Activated CD4-positive, alpha-beta memory T cell treated with anti-CD3 and anti-CD28 coated beads, Interleukin-2, amount 10 ng/mL, durations not matched to agents 7 days and 5 days (primary cell): ENCODE data around the gene THADA. TPM values are rescaled to one million over a fixed set of nuclear protein-coding genes. Genes with fewer than 3 reads are reported as not detected.
"Not testable (repeated sequence)": the region's sequence is repeated elsewhere in the genome, so short reads cannot be mapped to it uniquely, and the experiment has no call there.

Experiments used
- CTCF ChIA-PET: fragments of 350-600 bp; sonication (Branson Sonifier 250); formaldehyde crosslinking; loops from one replicate; lab custom pipeline; 2021; ENCODE audit warnings: antibody characterized with exemption, inconsistent platforms; lab: Charles Lee
- POLR2A ChIA-PET: fragments of 350-600 bp; sonication (Branson Sonifier 250); formaldehyde crosslinking; loops from one replicate; lab custom pipeline; 2021; ENCODE audit warnings: antibody characterized with exemption; lab: Charles Lee
- DNase-seq: peaks from one replicate; pipeline ENCODE4 v3.0.0-alpha.2; 2020
- H3K27ac Mint-ChIP-seq: one replicate; pipeline ENCODE4 v1.8.0; 2021; ENCODE audit warnings: mild to moderate bottlenecking, mixed read lengths
- H3K27me3 Mint-ChIP-seq: one replicate; pipeline ENCODE4 v1.8.0; 2021; ENCODE audit warnings: mixed read lengths
- H3K36me3 Mint-ChIP-seq: one replicate; pipeline ENCODE4 v1.8.0; 2021; ENCODE audit warnings: low read depth, mixed read lengths
- H3K4me1 Mint-ChIP-seq: one replicate; pipeline ENCODE4 v1.8.0; 2021; ENCODE audit warnings: mixed read lengths
- H3K4me3 Mint-ChIP-seq: one replicate; pipeline ENCODE4 v1.8.0; 2021; ENCODE audit warnings: mild to moderate bottlenecking, mixed read lengths
- H3K9me3 Mint-ChIP-seq: one replicate; pipeline ENCODE4 v1.8.0; 2021; ENCODE audit warnings: mixed read lengths
- total RNA-seq, 2 experiments: library from RNA; stranded (reverse); gene quantifications; one replicate each; pipeline ENCODE4 v1.2.3, GENCODE V29; 2021

THADA gene
- total RNA-seq, 2 experiments from 2014 or later, result 21.6 to 25.8 TPM

- POLR2A ChIA-PET, result interaction anchor here (0.6 to 1.1 kb wide), 3 partner anchors 19 to 37 kb away, joined by 3 to 4 read pairs (median 3); no protein-coding TSS in a partner anchor
- Mint-ChIP-seq H3K4me1 (peaks cover 28% of the 10 kb centered on the region), H3K27ac (no peak overlapping the region), H3K9me3 (no peaks in the 10 kb centered on the region), H3K4me3 (no peak overlapping the region), H3K36me3 (peaks cover 30% of the 10 kb centered on the region), H3K27me3 (no peaks in the 10 kb centered on the region)
- CTCF ChIA-PET, result interaction anchor here (0.9 to 1.5 kb wide), 3 partner anchors 13 to 443 kb away, joined by 3 to 4 read pairs (median 3); no protein-coding TSS in a partner anchor
- DNase-seq, result no peak
Measured at GRCh38 chr2:43389581-43390466, 206.0 kb downstream of the THADA start.

- no peak overlapping the region for H3K27ac Mint-ChIP-seq
- no peak for DNase-seq
- ChIA-PET POLR2A (interaction anchor here (1.0 kb wide), 1 partner anchor 18 kb away, joined by 3 read pairs; no protein-coding TSS in a partner anchor), CTCF (interaction anchor here (0.9 to 1.5 kb wide), 2 partner anchors 11 to 96 kb away, joined by 3 to 4 read pairs; no protein-coding TSS in a partner anchor)
- no peak overlapping the region for H3K4me3 Mint-ChIP-seq
- H3K4me1 Mint-ChIP-seq, result peaks cover 40% of the 10 kb centered on the region
- no peaks in the 10 kb centered on the region for H3K9me3 Mint-ChIP-seq
- peaks cover 23% of the 10 kb centered on the region for H3K36me3 Mint-ChIP-seq
- no peaks in the 10 kb centered on the region for H3K27me3 Mint-ChIP-seq
Measured at GRCh38 chr2:43388371-43388770, 207.5 kb downstream of the THADA start.

- no peak overlapping the region for H3K4me3 Mint-ChIP-seq
Measured at GRCh38 chr2:43387092-43388062, 208.5 kb downstream of the THADA start.

GRCh38 chr2:43386679-43387078 is 209.2 kb downstream of the THADA start:
- Mint-ChIP-seq H3K4me1 (peaks cover 40% of the 10 kb centered on the region), H3K4me3 (peak overlapping the region; percentile 8), H3K36me3 (peaks cover 16% of the 10 kb centered on the region), H3K27ac (peak overlapping the region; percentile 37)
- not testable (repeated sequence) for H3K27me3 Mint-ChIP-seq, DNase-seq, H3K9me3 Mint-ChIP-seq
- CTCF ChIA-PET, result interaction anchor here (0.7 to 1.4 kb wide), 3 partner anchors 29 to 157 kb away, joined by 3 to 4 read pairs (median 3); no protein-coding TSS in a partner anchor
- POLR2A ChIA-PET, result interaction anchor here (1.2 to 1.4 kb wide), 2 partner anchors 17 to 40 kb away, joined by 3 to 5 read pairs; no protein-coding TSS in a partner anchor

More at GRCh38 chr2:43387092-43388062, 208.5 kb downstream of the THADA start:
- DNase-seq, result no peak
- POLR2A ChIA-PET, result interaction anchor here (1.2 to 1.4 kb wide), 2 partner anchors 17 to 39 kb away, joined by 3 to 5 read pairs; no protein-coding TSS in a partner anchor
- CTCF ChIA-PET, result interaction anchor here (0.7 to 1.4 kb wide), 3 partner anchors 28 to 158 kb away, joined by 3 to 4 read pairs (median 3); no protein-coding TSS in a partner anchor
- H3K36me3 Mint-ChIP-seq, result peaks cover 13% of the 10 kb centered on the region
- H3K9me3 Mint-ChIP-seq, result no peaks in the 10 kb centered on the region
- peaks cover 42% of the 10 kb centered on the region for H3K4me1 Mint-ChIP-seq
- peak overlapping the region; percentile 37 for H3K27ac Mint-ChIP-seq
- no peaks in the 10 kb centered on the region for H3K27me3 Mint-ChIP-seq

GRCh38 chr2:43384143-43384542 is 211.7 kb downstream of the THADA start:
- Mint-ChIP-seq H3K36me3 (peaks cover 22% of the 10 kb centered on the region), H3K4me3 (no peak overlapping the region), H3K9me3 (no peaks in the 10 kb centered on the region), H3K27me3 (no peaks in the 10 kb centered on the region), H3K4me1 (peaks cover 36% of the 10 kb centered on the region), H3K27ac (no peak overlapping the region)
- ChIA-PET CTCF (no interaction called here), POLR2A (no interaction called here)
- no peak for DNase-seq

GRCh38 chr2:43383533-43383932 is 212.3 kb downstream of the THADA start:
- Mint-ChIP-seq H3K4me1 (peaks cover 36% of the 10 kb centered on the region), H3K27ac (no peak overlapping the region), H3K36me3 (peaks cover 22% of the 10 kb centered on the region), H3K9me3 (no peaks in the 10 kb centered on the region), H3K4me3 (no peak overlapping the region), H3K27me3 (no peaks in the 10 kb centered on the region)
- no peak for DNase-seq
- ChIA-PET POLR2A (no interaction called here), CTCF (no interaction called here)

- no peaks in the 10 kb centered on the region for H3K9me3 Mint-ChIP-seq
- no peak overlapping the region for H3K27ac Mint-ChIP-seq
- CTCF ChIA-PET, result no interaction called here
- peaks cover 14% of the 10 kb centered on the region for H3K4me1 Mint-ChIP-seq
- H3K4me3 Mint-ChIP-seq, result no peak overlapping the region
- H3K36me3 Mint-ChIP-seq, result peaks cover 25% of the 10 kb centered on the region
- H3K27me3 Mint-ChIP-seq, result no peaks in the 10 kb centered on the region
- no peak for DNase-seq
- POLR2A ChIA-PET, result no interaction called here
Measured at GRCh38 chr2:43379494-43379893, 216.3 kb downstream of the THADA start.

- H3K27me3 Mint-ChIP-seq, result no peaks in the 10 kb centered on the region
- H3K36me3 Mint-ChIP-seq, result peaks cover 21% of the 10 kb centered on the region
- no peaks in the 10 kb centered on the region for H3K9me3 Mint-ChIP-seq
- ChIA-PET POLR2A (no interaction called here), CTCF (interaction anchor here (0.9 kb wide), 1 partner anchor 12 kb away, joined by 3 read pairs; no protein-coding TSS in a partner anchor)
- no peaks in the 10 kb centered on the region for H3K4me1 Mint-ChIP-seq
- no peak overlapping the region for H3K27ac Mint-ChIP-seq
- no peak for DNase-seq
- no peak overlapping the region for H3K4me3 Mint-ChIP-seq
Measured at GRCh38 chr2:43377327-43377726, 218.5 kb downstream of the THADA start.

- Mint-ChIP-seq H3K4me3 (no peak overlapping the region), H3K4me1 (no peaks in the 10 kb centered on the region), H3K27ac (no peak overlapping the region), H3K36me3 (peaks cover 17% of the 10 kb centered on the region), H3K27me3 (no peaks in the 10 kb centered on the region), H3K9me3 (no peaks in the 10 kb centered on the region)
- POLR2A ChIA-PET, result no interaction called here
- CTCF ChIA-PET, result interaction anchor here (0.9 kb wide), 1 partner anchor 12 kb away, joined by 3 read pairs; no protein-coding TSS in a partner anchor
- no peak for DNase-seq
Measured at GRCh38 chr2:43376523-43377198, 219.2 kb downstream of the THADA start.

- no peaks in the 10 kb centered on the region for H3K4me1 Mint-ChIP-seq
- CTCF ChIA-PET, result no interaction called here
- peaks cover 17% of the 10 kb centered on the region for H3K36me3 Mint-ChIP-seq
- no peak overlapping the region for H3K4me3 Mint-ChIP-seq
- POLR2A ChIA-PET, result no interaction called here
- H3K27ac Mint-ChIP-seq, result no peak overlapping the region
- H3K27me3 Mint-ChIP-seq, result no peaks in the 10 kb centered on the region
- no peak for DNase-seq
- H3K9me3 Mint-ChIP-seq, result no peaks in the 10 kb centered on the region
Measured at GRCh38 chr2:43375746-43376522, 219.9 kb downstream of the THADA start.

- Mint-ChIP-seq H3K9me3 (no peaks in the 10 kb centered on the region), H3K36me3 (peaks cover 6% of the 10 kb centered on the region), H3K4me3 (no peak overlapping the region), H3K27ac (no peak overlapping the region), H3K4me1 (peaks cover 4% of the 10 kb centered on the region), H3K27me3 (no peaks in the 10 kb centered on the region)
- CTCF ChIA-PET, result no interaction called here
- DNase-seq, result no peak
- POLR2A ChIA-PET, result no interaction called here
Measured at GRCh38 chr2:43372416-43373081, 223.3 kb downstream of the THADA start.
